Breast epithelium (tissue), 3 donors: Measurements from ENCODE around the gene TNS4.

Experiments
- POLR2AphosphoS5 ChIP-seq, 3 donors: sonication (generic); formaldehyde crosslinking; IDR thresholded peaks; one replicate each; pipeline ENCODE4 v1.6.1; 2017; ENCODE audit warnings: antibody characterized with exemption in 3 of 3
- TF ChIP-seq, protein P1 (sequence below), 3 donors: fragments of 450-650 bp; IDR thresholded peaks; one replicate each; pipeline ENCODE4 v1.5.1; 2016 to 2017; ENCODE audit warnings: antibody characterized with exemption in 3 of 3, mild to moderate bottlenecking in 3 of 3, moderate library complexity in 3 of 3

DNA sequence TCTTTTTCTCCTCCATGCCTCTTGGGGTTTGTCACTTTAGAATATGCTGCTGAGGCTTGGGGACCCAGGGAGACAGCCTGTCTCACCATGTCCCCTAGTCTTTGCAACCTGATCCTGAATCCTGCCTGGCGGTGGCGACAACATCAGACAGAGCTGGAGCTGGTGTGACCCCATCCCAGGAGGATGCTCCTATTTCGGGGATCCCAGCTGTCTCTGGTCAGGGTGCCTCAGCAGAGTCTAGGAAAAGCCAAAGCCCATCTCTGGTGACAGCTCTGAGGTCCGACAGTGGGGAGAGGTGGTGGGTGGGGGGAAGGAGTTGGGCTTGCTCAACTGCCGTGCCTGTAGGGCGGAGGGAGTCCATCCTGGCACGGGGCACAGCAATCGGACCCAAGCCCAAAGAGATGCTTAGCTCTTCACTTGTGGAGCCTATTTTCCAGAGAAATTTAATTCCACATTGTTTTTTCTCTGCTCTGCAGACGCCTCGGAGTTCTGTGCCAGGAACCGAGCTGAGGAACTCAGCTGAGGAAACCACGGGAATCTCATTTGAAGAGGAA lies 10.3 kb upstream of the TNS4 start:
- TF ChIP-seq, protein P1, sequence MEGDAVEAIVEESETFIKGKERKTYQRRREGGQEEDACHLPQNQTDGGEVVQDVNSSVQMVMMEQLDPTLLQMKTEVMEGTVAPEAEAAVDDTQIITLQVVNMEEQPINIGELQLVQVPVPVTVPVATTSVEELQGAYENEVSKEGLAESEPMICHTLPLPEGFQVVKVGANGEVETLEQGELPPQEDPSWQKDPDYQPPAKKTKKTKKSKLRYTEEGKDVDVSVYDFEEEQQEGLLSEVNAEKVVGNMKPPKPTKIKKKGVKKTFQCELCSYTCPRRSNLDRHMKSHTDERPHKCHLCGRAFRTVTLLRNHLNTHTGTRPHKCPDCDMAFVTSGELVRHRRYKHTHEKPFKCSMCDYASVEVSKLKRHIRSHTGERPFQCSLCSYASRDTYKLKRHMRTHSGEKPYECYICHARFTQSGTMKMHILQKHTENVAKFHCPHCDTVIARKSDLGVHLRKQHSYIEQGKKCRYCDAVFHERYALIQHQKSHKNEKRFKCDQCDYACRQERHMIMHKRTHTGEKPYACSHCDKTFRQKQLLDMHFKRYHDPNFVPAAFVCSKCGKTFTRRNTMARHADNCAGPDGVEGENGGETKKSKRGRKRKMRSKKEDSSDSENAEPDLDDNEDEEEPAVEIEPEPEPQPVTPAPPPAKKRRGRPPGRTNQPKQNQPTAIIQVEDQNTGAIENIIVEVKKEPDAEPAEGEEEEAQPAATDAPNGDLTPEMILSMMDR (IDR thresholded peaks at IDR 0.05), result no peak
- TF ChIP-seq POLR2AphosphoS5 (IDR thresholded peaks at IDR 0.05), result no peak
